HG03565 (cell line): ENCODE measurements around the gene KYAT1.
"Not testable (repeated sequence)": the region's sequence is repeated elsewhere in the genome, so short reads cannot be mapped to it uniquely, and the experiment has no call there.

Experiments
- ATAC-seq: cut with Tn5 transposase; IDR thresholded peaks from one replicate; pipeline ENCODE4 v1.9.1; 2021; ENCODE audit warnings: mild to moderate bottlenecking, moderate library complexity; ENCODE audit not compliant: unreplicated experiment

KYAT1 gene

DNA sequence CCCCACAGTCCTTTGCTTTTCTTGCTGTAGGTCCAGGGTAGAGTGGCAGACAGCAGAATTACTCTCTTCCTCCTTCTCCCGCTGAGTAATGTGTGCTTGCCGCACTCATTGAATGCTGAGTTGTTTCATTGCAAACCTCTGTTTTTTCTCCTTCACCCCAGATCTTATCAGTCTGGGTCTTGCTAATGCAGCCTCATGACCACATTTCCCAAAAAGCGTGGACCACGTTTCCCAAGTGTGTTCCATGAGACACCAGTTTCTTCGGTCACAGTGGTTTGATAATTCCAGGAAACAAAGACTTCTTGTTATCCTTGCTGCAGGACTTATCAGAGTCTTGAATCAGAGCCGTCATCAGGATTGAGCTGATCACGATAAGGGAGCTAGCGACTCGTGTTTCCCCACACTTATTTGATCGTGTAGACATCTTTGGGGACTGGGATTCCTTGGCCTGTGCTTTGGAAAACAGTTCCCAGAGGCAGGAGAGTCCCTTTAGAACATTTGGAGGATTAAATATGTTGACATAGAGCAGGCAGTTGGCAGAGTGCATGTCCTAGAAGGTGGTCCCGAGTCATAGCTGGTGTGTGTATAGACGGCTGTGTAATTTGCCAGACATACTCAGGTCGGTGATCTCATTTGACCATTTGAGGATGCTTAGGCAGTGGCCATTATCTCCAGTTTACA lies 4.6 kb upstream of the KYAT1 start:
- no peak for ATAC-seq

- ATAC-seq: no peak
Measured at GRCh38 chr9:128885798-128886197, 4.0 kb upstream of the KYAT1 start.

DNA sequence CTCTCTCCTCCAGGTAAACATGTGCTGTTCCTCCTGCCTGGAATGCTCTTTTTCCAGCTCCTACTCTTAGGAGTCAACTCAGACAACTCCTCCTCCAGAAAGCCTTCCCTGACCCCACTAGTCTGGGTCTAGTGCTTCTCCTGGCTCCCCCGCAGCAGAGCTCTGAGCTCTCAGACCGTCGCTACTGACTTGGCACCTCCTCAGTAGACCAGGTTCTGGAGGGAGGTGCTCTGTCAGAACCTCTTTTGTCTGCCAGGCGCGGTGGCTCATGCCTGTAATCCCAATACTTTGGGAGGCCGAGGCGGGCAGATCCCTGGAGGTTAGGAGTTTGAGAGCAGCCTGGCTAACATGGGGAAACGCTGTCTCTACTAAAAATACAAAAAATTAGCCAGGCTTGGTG lies 3.6 kb upstream of the KYAT1 start:
- no peak for ATAC-seq

DNA sequence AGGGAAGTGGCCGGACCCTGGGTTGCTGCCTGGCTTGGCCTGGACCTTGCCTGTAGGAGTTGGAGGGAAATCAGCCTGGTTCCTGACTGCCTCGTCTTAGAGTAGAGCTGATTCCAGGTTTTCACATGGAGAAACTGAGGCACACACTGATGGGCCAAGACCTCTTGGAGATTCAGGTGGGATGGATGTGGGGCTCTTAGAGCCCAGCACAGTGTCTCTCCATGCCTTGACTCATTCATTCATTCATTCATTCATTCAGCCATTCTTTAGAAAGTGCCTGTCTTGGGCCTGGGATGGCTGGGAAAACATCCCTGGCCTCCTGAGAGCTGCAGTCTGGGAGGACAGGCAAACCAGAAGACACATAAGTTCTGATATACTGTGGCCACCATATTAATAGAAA lies 2.4 kb upstream of the KYAT1 start:
- ATAC-seq: no peak

- no peak for ATAC-seq
Measured at GRCh38 chr9:128882677-128883603, 1.2 kb upstream of the KYAT1 start.

DNA sequence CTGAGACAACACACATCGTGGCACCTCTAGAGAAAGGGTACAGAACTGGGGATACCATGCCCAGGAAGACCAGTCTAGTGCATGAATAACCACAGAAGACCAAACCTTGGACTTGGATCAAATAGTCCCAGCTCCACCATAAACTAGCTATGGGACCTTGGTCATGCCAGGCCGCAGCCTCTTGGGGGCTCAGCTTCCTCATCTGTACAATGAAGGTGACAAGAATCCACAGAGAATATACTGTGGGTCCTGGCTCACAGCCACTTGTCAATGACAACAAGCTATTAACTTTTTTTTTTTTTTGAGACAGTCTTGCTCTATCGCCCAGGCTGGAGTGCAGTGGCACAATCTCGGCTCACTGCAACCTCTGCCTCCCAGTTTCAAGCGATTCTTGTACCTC lies 3.9 kb downstream of the KYAT1 start:
- ATAC-seq: no peak

DNA sequence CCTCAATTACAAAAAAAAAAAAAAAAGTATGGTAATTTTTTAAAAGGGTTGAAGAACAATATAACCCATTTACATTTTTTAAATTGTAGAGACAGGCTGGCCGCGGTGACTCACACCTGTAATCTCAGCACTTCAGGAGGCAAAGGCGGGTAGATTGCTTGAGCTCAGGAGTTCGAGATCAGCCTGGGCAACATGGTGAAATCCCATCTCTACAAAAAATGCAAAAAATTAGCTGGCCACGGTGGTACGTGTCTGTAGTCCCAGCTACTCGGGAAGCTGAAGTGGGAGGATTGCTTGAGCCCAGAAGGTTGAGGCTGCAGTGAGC lies 10.8 kb downstream of the KYAT1 start:
- not testable (repeated sequence) for ATAC-seq

GRCh38 chr9:128870128-128870940 lies 11.4 kb downstream of the KYAT1 start:
- ATAC-seq: no peak

- ATAC-seq: no peak
Measured at GRCh38 chr9:128863647-128864046, 18.1 kb downstream of the KYAT1 start.

DNA sequence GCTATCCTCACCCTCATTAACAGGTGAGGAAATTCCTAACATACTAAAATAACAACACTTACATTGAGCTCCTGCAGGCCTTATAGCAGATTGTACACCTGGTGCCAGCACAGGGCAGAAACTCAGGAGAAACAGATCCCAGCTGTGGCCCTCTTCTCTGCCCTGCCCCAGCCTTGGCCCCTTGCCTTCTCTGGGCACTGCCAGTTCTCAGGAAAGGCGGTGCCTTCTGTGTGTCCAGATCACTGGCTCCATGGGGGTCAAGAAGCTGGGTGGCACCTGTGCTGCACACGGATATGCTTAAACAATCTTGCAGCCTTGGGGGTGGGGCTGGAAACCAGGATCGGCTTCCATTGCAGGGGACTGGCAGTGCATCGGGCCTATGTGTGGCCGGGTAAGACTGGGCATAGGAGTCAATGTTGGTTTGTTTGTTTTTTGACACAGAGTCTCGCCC lies 19.3 kb downstream of the KYAT1 start:
- no peak for ATAC-seq

GRCh38 chr9:128861501-128861900 lies 20.2 kb downstream of the KYAT1 start:
- no peak for ATAC-seq

DNA sequence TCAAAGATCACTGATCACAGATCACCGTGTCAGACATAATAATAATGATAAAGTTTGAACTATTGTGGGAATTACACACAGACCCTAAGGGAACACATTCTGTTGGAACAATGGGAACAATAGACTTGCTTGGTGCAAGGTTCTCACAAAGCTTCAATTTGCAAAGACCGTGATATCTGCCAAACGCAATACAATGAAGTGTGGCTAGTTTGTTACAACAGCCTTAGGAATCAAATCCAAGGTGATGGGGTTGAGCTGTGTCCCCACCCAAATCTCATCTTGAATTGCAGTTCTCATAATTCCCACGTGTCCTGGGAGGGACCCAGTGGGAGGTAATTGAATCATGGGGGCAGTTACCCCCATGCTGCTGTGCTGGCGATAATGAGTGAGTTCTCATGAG lies 20.8 kb downstream of the KYAT1 start:
- no peak for ATAC-seq

- ATAC-seq: not testable (repeated sequence)
Measured at GRCh38 chr9:128858476-128858875, 23.3 kb downstream of the KYAT1 start.

DNA sequence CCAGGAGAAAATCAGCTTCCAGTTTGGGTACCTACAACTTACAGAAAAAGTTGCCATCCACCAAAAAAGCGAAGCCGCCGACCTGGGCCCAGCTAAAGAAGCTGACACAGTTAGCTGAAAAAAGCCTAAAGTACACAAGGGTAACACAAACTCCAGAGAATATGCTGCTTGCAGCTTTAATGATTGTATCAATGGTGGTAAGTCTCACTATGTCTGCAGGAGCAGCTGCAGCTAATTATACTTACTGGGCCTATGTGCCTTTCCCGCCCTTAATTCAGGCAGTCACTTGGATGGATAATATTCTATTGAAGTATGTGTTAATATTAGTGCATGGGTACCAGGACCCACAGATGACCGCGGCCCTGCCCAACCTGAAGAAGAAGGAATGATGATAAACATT lies 27.3 kb downstream of the KYAT1 start:
- ATAC-seq: not testable (repeated sequence)

DNA sequence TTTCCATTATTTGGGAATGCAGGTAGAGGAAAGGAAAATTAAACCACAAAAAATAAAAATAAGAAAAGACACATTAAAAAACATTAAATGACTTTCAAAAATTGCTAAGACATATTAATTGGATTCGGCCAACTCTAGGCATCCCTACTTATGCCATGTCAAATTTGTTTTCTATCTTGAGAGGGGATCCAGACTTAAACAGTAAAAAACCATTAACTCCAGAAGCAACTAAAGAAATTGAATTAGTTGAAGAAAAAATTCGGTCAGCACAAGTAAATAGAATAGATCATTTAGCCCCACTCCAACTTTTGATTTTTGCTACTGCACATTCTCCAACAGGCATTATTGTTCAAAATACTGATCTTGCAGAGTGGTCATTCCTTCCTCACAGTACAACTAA lies 29.1 kb downstream of the KYAT1 start:
- ATAC-seq: not testable (repeated sequence)

DNA sequence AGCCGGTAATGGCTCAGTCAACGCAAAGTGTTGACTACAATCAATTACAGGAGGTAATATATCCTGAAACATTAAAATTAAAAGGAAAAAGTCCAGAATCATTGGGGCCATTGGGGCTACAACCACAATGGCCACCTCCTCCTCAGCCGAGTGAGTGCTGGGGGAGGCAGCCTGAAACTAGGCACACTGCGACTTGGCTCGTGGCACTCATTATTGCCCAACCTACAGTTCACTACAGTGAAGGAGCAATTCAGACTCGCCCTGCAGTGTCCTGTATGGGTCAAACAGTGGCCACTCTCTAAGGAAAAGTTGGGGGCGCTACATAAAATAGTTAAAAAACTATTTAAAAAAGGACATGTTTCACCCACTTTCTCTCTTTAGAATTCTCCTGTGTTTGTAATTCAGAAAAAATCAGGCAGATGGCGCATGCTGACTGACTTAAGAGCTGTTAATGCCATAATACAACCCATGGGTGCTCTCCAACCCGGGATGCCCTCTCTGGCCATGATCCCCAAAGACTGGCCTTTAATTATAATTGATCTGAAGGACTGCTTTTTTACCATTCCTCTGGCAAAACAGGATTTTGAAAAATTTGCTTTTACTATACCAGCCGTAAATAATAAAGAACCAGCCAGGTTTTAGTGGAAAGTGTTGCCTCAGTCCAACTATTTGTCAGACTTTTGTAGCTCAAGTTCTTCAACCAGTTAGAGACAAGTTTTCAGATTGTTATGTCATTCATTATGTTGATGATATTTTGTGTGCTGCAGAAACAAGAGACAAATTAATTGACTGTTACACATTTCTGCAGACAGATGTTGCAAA lies 29.8 kb downstream of the KYAT1 start:
- not testable (repeated sequence) for ATAC-seq

- not testable (repeated sequence) for ATAC-seq
Measured at GRCh38 chr9:128851024-128851423, 30.7 kb downstream of the KYAT1 start.

DNA sequence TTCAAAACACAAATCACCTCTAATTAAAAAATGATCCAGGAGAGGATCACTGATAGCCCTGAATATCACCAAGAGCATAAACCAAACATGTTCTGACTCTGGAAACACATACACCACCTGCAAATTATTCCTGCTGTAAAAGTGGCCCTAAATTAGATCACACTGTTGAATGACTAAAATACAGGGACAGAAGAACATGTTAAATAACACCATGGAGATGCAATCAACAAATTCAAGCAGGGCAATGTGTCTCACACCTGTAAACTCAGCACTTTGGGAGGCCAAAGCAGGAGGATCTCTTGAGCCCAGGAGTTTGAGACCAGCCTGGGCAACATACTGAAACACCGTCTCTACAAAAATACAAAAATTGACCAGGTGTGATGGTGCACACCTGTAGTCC lies 33.9 kb downstream of the KYAT1 start:
- no peak for ATAC-seq

DNA sequence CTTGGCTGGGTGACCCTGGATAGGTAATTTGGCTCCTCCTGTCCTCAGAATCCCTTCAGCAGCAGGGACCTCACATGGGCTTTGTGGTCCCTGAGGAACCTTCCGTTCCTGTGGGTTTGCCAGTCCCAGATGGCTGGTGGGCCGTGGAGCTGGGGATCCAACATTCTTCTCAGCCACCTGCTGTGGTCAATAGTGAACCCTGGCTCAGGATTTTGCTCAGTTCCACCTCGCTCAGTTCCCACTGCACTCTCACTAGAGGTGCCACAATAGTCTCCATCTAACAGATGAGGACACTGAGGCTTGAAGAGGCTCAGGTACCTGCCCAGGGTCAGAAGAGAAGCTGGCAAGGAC lies 35.1 kb downstream of the KYAT1 start:
- ATAC-seq: no peak

GRCh38 chr9:128845186-128845931 lies 36.4 kb downstream of the KYAT1 start:
- ATAC-seq: no peak
